GM23338 (cell line): ENCODE data around the gene SLC9A3. TPM values are rescaled to one million over a fixed set of nuclear protein-coding genes. Genes with fewer than 3 reads are reported as not detected.

Experiments
- ATAC-seq: fragments of 200-7000 bp; cut with Tn5 transposase; 3 replicates; pipeline ENCODE4 v1.9.1; 2020
- DNase-seq: peaks from one replicate; pipeline ENCODE4 v3.0.0-alpha.2; 2015; ENCODE audit warnings: low spot score
- H2AFZ ChIP-seq: fragments of 200-600 bp; sonication (generic); 2 replicates; pipeline ENCODE4 v1.8.0; 2016; ENCODE audit warnings: antibody characterized with exemption, mild to moderate bottlenecking, moderate library complexity
- H3F3A ChIP-seq: fragments of 200-600 bp; sonication (generic); replicated peaks from 2 replicates; pipeline ENCODE4 v1.8.0; 2017; ENCODE audit warnings: antibody characterized with exemption, mixed run types, low read depth
- H3K27ac ChIP-seq: fragments of 200-600 bp; sonication (generic); 2 replicates; pipeline ENCODE4 v1.6.1; 2016; ENCODE audit warnings: low read depth
- H3K27me3 ChIP-seq: fragments of 200-600 bp; sonication (generic); 2 replicates; pipeline ENCODE4 v1.8.0; 2016; ENCODE audit warnings: mild to moderate bottlenecking, mixed run types, moderate library complexity; ENCODE audit not compliant: insufficient read depth
- H3K36me3 ChIP-seq: fragments of 200-600 bp; sonication (generic); 2 replicates; pipeline ENCODE4 v1.8.0; 2016; ENCODE audit warnings: mild to moderate bottlenecking; ENCODE audit not compliant: insufficient read depth
- H3K4me1 ChIP-seq: fragments of 200-600 bp; sonication (generic); 2 replicates; pipeline ENCODE4 v1.8.0; 2016; ENCODE audit warnings: mild to moderate bottlenecking, moderate library complexity; ENCODE audit not compliant: insufficient read depth
- H3K4me2 ChIP-seq: fragments of 200-600 bp; sonication (generic); 2 replicates; pipeline ENCODE4 v1.7.1; 2017; ENCODE audit warnings: mixed run types
- H3K4me3 ChIP-seq: fragments of 200-600 bp; sonication (generic); 2 replicates; pipeline ENCODE4 v1.6.1; 2016; ENCODE audit warnings: mixed run types
- H3K79me2 ChIP-seq: fragments of 200-600 bp; sonication (generic); replicated peaks from 2 replicates; pipeline ENCODE4 v1.8.0; 2017; ENCODE audit warnings: mild to moderate bottlenecking; ENCODE audit not compliant: insufficient read depth
- H3K9me2 ChIP-seq: fragments of 200-600 bp; sonication (generic); 2 replicates; pipeline ENCODE4 v1.8.0; 2017; ENCODE audit not compliant: insufficient read depth
- H4K20me1 ChIP-seq: fragments of 200-600 bp; sonication (generic); replicated peaks from 2 replicates; pipeline ENCODE4 v1.8.0; 2017; ENCODE audit warnings: mild to moderate bottlenecking; ENCODE audit not compliant: insufficient read depth
- H3K27ac Mint-ChIP-seq: 2 replicates; pipeline ENCODE4 v1.8.0; 2020; ENCODE audit warnings: inconsistent platforms, mild to moderate bottlenecking, moderate library complexity, mixed read lengths
- H3K27me3 Mint-ChIP-seq: 3 replicates; pipeline ENCODE4 v1.8.0; 2022; ENCODE audit warnings: low read depth, mild to moderate bottlenecking, moderate library complexity, mixed read lengths, inconsistent platforms; ENCODE audit not compliant: insufficient read depth, poor library complexity
- H3K36me3 Mint-ChIP-seq: 3 replicates; pipeline ENCODE4 v1.8.0; 2021; ENCODE audit warnings: low read depth, mild to moderate bottlenecking, inconsistent platforms, moderate library complexity, mixed read lengths
- H3K4me1 Mint-ChIP-seq: 3 replicates; pipeline ENCODE4 v1.8.0; 2020; ENCODE audit warnings: mild to moderate bottlenecking, inconsistent platforms, mixed read lengths
- H3K4me3 Mint-ChIP-seq: 3 replicates; pipeline ENCODE4 v1.8.0; 2021; ENCODE audit warnings: moderate library complexity, mild to moderate bottlenecking, inconsistent platforms, mixed read lengths
- H3K9me3 Mint-ChIP-seq: 3 replicates; pipeline ENCODE4 v1.8.0; 2020; ENCODE audit warnings: moderate library complexity, mild to moderate bottlenecking, inconsistent platforms, mixed read lengths
- CREB1 ChIP-seq: fragments of 250-450 bp; sonication (Bioruptor Pico); IDR thresholded peaks from 2 replicates; pipeline ENCODE4 v1.5.0; 2020; ENCODE audit warnings: low read depth, mild to moderate bottlenecking, moderate library complexity
- CTCF ChIP-seq, 2 experiments: fragments of 200-600 bp in 1 of 2; sonication (generic) in 1 of 2; conservative IDR thresholded peaks; 2 replicates each; pipeline versions ENCODE4 v1.5.1 to v1.6.1; 2016 to 2017; ENCODE audit warnings: antibody characterized with exemption in 2 of 2, low read depth in 2 of 2, mild to moderate bottlenecking in 2 of 2, moderate library complexity in 1 of 2
- EZH2phosphoT487 ChIP-seq: fragments of 200-600 bp; sonication (generic); IDR thresholded peaks from one replicate; pipeline ENCODE4 v1.8.1; 2018; ENCODE audit warnings: antibody characterized with exemption; ENCODE audit not compliant: unreplicated experiment
- POLR2AphosphoS5 ChIP-seq: IDR thresholded peaks from 2 replicates; pipeline ENCODE4 v1.6.1; 2016; ENCODE audit warnings: antibody characterized with exemption, low read depth
- ZNF462 ChIP-seq: fragments of 250-450 bp; sonication (Bioruptor Pico); IDR thresholded peaks from 2 replicates; pipeline ENCODE4 v1.5.0; 2020; ENCODE audit warnings: mild to moderate bottlenecking, moderate library complexity
- polyA plus RNA-seq: library from polyadenylated mRNA; unstranded; fragments of >200 nt; fragmentation: Nextera tagmentation; extraction: Ambion mirVana; gene quantifications from 2 replicates; pipeline ENCODE4 v1.2.1, GENCODE V29; 2016
- total RNA-seq: library from RNA; depleted of rRNA; stranded (reverse); fragments of >200 nt; shearing (Covaris generic); gene quantifications from 2 replicates; pipeline ENCODE4 v1.2.3, GENCODE V29; 2014

Gene SLC9A3
- total and polyA plus RNA-seq, 2 experiments from 2014 or later, result 0.39 to 3.1 TPM

- TF ChIP-seq ZNF462 (CRISPR knock-in tag) (no peak), CREB1 (CRISPR knock-in tag) (no peak)
Observed at GRCh38 chr5:426392-426976, 97.8 kb downstream of the SLC9A3 start (continued).

- no peaks in the 10 kb centered on the region for H3K27me3 ChIP-seq
- H3K27ac Mint-ChIP-seq, result no peak overlapping the region
- no peaks in the 10 kb centered on the region for H3K9me3 Mint-ChIP-seq
- no peak overlapping the region for H2AFZ ChIP-seq
- H3K4me2 ChIP-seq, result no peak overlapping the region
- DNase-seq (no peak), ATAC-seq (no peak)
- H4K20me1 ChIP-seq, result no peaks in the 10 kb centered on the region
- no peak overlapping the region for H3K27ac ChIP-seq
- H3K4me3 Mint-ChIP-seq, result no peak overlapping the region
- TF ChIP-seq EZH2phosphoT487, result no peak
- TF ChIP-seq POLR2AphosphoS5, result no peak
- TF ChIP-seq CTCF (conservative IDR thresholded peaks at IDR 0.05; ENCODE audit: low read depth in 2 of 2), result peak in 1 of 2 experiments; percentile 34; a peak in 1 of 4 replicates
- peaks cover 8% of the 10 kb centered on the region for H3K9me2 ChIP-seq
- H3K4me1 Mint-ChIP-seq, result peaks cover 5% of the 10 kb centered on the region
- no peaks in the 10 kb centered on the region for H3K36me3 ChIP-seq
- H3K27me3 Mint-ChIP-seq, result peaks cover 3% of the 10 kb centered on the region
- H3K79me2 ChIP-seq, result no peaks in the 10 kb centered on the region
- H3K4me1 ChIP-seq, result no peaks in the 10 kb centered on the region
- no peak overlapping the region for H3K4me3 ChIP-seq
- H3K36me3 Mint-ChIP-seq, result no peaks in the 10 kb centered on the region; the same call in 2 of the 3 replicates
- no peaks in the 10 kb centered on the region for H3F3A ChIP-seq
Observed at GRCh38 chr5:425714-426113, 98.5 kb downstream of the SLC9A3 start.
